OCI-LY1 (cell line): Measurements from ENCODE around the gene DRGX.

Experiments used
- H2AFZ ChIP-seq: fragments of 200-600 bp; sonication (generic), shearing (Covaris generic); 2 replicates; pipeline ENCODE4 v1.6.0; 2014; ENCODE audit warnings: antibody characterized with exemption, mild to moderate bottlenecking, low read length
- H3F3A ChIP-seq: fragments of 200-600 bp; sonication (generic), shearing (Covaris generic); 2 replicates; pipeline ENCODE4 v1.6.0; 2014; ENCODE audit warnings: mild to moderate bottlenecking, antibody characterized with exemption, low read length, moderate library complexity; ENCODE audit not compliant: insufficient read depth
- H3K27ac ChIP-seq: fragments of 200-600 bp; sonication (generic); 2 replicates; pipeline ENCODE4 v1.5.1; 2014; ENCODE audit warnings: low read length, mixed run types, mild to moderate bottlenecking, low read depth; ENCODE audit not compliant: poor library complexity, severe bottlenecking
- H3K27me3 ChIP-seq: fragments of 200-600 bp; sonication (generic); 2 replicates; pipeline ENCODE4 v1.6.0; 2014; ENCODE audit warnings: antibody characterized with exemption, mild to moderate bottlenecking, low read length, moderate library complexity; ENCODE audit not compliant: insufficient read depth
- H3K36me3 ChIP-seq: fragments of 200-600 bp; sonication (generic); 2 replicates; pipeline ENCODE4 v1.6.1; 2014; ENCODE audit warnings: mild to moderate bottlenecking, antibody characterized with exemption, low read length, moderate library complexity, mixed read lengths; ENCODE audit not compliant: insufficient read depth
- H3K4me1 ChIP-seq: fragments of 200-600 bp; sonication (generic); 2 replicates; pipeline ENCODE4 v1.5.1; 2014; ENCODE audit warnings: mild to moderate bottlenecking, low read length, moderate library complexity; ENCODE audit not compliant: insufficient read depth, severe bottlenecking
- H3K4me2 ChIP-seq: fragments of 200-600 bp; sonication (generic), shearing (Covaris generic); 2 replicates; pipeline ENCODE4 v1.6.1; 2014; ENCODE audit warnings: low read length
- H3K4me3 ChIP-seq: fragments of 200-600 bp; sonication (generic); 2 replicates; pipeline ENCODE4 v1.5.1; 2014; ENCODE audit warnings: low read length, low read depth, mild to moderate bottlenecking, mixed read lengths; ENCODE audit not compliant: poor library complexity, severe bottlenecking
- H3K79me2 ChIP-seq: fragments of 200-600 bp; shearing (Covaris generic); 2 replicates; pipeline ENCODE4 v1.6.1; 2016; ENCODE audit warnings: mixed run types, low read length, mixed read lengths; ENCODE audit not compliant: insufficient read depth
- H3K9ac ChIP-seq: fragments of 200-600 bp; sonication (generic), shearing (Covaris generic); 2 replicates; pipeline ENCODE4 v1.6.1; 2014; ENCODE audit warnings: mild to moderate bottlenecking, low read length, mixed read lengths
- H3K9me2 ChIP-seq: fragments of 200-600 bp; sonication (generic), shearing (Covaris generic); 2 replicates; pipeline ENCODE4 v1.6.1; 2014; ENCODE audit warnings: low read depth, mild to moderate bottlenecking, low read length, mixed read lengths
- H3K9me3 ChIP-seq: fragments of 200-600 bp; shearing (Covaris generic); 2 replicates; pipeline ENCODE4 v1.6.1; 2014; ENCODE audit warnings: low read length, mixed read lengths
- H4K20me1 ChIP-seq: fragments of 200-600 bp; sonication (generic), shearing (Covaris generic); 2 replicates; pipeline ENCODE4 v1.6.0; 2016; ENCODE audit warnings: mild to moderate bottlenecking, low read length; ENCODE audit not compliant: insufficient read depth
- CTCF ChIP-seq: fragments of 200-600 bp; sonication (generic), shearing (Covaris generic); IDR thresholded peaks from 2 replicates; pipeline ENCODE4 v1.5.1; 2017; ENCODE audit warnings: mild to moderate bottlenecking, antibody characterized with exemption, low read length, moderate library complexity, mixed read lengths
- EZH2 ChIP-seq: fragments of 200-600 bp; sonication (generic), shearing (Covaris generic); IDR thresholded peaks from 2 replicates; pipeline ENCODE4 v1.8.0; 2017; ENCODE audit warnings: borderline replicate concordance, mixed run types, mild to moderate bottlenecking, antibody characterized with exemption, low read length, moderate library complexity, mixed read lengths

DRGX gene

GRCh38 chr10:49332768-49333167 lies 63.1 kb downstream of the DRGX start:
- H3K4me2 ChIP-seq = no peak overlapping the region
- H4K20me1 ChIP-seq = no peaks in the 10 kb centered on the region
- no peak overlapping the region for H3K9ac ChIP-seq
- H3K79me2 ChIP-seq = no peaks in the 10 kb centered on the region
- no peaks in the 10 kb centered on the region for H3K36me3 ChIP-seq
- H3K4me1 ChIP-seq = no peaks in the 10 kb centered on the region
- H3F3A ChIP-seq = no peaks in the 10 kb centered on the region
- H3K4me3 ChIP-seq = no peak overlapping the region
- no peaks in the 10 kb centered on the region for H3K9me3 ChIP-seq
- H3K9me2 ChIP-seq = no peaks in the 10 kb centered on the region
- H3K27me3 ChIP-seq = no peaks in the 10 kb centered on the region
- TF ChIP-seq EZH2 (no peak), CTCF (no peak)
- H2AFZ ChIP-seq = no peak overlapping the region
- no peak overlapping the region for H3K27ac ChIP-seq

DNA sequence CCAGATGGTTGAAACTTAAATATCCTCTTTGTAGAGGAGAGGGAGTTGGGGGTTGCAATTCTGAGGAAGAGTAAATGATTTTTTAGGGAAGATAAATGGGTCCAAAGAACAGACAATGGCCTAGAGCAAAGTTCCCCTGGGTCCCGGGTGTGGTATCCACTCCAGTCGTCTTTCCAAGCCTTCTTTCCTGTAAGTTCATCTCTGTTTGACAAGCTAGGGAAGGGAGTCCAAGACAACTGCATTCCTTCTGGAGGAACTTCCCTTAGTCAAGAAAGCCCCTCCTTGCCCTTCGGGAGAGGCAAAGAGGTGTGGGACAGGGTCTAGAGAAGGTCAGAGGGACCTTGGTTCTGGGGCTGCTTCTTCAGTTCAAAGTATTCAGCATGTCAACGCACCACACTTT lies 63.6 kb downstream of the DRGX start:
- no peak for TF ChIP-seq EZH2
- Histone ChIP-seq H3K9me2 (no peaks in the 10 kb centered on the region), H2AFZ (no peak overlapping the region), H3K4me1 (no peaks in the 10 kb centered on the region), H3K36me3 (no peaks in the 10 kb centered on the region), H3K4me3 (no peak overlapping the region), H3K9me3 (no peaks in the 10 kb centered on the region), H3F3A (no peaks in the 10 kb centered on the region), H3K27ac (no peak overlapping the region), H3K4me2 (no peak overlapping the region), H4K20me1 (no peaks in the 10 kb centered on the region), H3K27me3 (no peaks in the 10 kb centered on the region), H3K79me2 (no peaks in the 10 kb centered on the region), H3K9ac (no peak overlapping the region)

DNA sequence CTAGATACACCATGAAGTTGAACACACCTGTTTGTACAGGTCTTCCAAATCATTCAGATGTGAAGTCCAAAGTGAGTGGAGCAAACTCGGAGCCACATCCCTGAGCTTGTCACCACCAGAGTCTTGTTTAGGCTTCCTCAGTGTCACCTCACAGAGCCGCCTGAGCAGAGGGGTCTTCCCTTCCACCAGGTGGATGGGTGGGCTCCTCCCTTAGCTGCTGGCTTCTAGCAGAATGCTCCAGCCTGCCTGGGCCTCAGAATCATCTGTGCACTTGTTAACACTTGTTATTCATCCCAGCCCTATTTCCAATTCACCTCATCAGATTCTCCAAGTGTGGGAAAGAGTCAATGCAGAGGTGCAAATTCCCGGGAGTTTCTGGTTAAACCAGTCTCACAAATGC lies 64.5 kb downstream of the DRGX start:
- H3K79me2 ChIP-seq = no peaks in the 10 kb centered on the region
- no peaks in the 10 kb centered on the region for H4K20me1 ChIP-seq
- H3K9ac ChIP-seq = no peak overlapping the region
- no peak overlapping the region for H2AFZ ChIP-seq
- H3K9me3 ChIP-seq = no peaks in the 10 kb centered on the region
- H3K4me1 ChIP-seq = no peaks in the 10 kb centered on the region
- H3F3A ChIP-seq = no peaks in the 10 kb centered on the region
- H3K4me2 ChIP-seq = no peak overlapping the region
- H3K9me2 ChIP-seq = no peaks in the 10 kb centered on the region
- no peaks in the 10 kb centered on the region for H3K36me3 ChIP-seq
- H3K27me3 ChIP-seq = no peaks in the 10 kb centered on the region
- H3K27ac ChIP-seq = no peak overlapping the region
- no peak for TF ChIP-seq EZH2
- TF ChIP-seq CTCF = no peak
- H3K4me3 ChIP-seq = no peak overlapping the region

DNA sequence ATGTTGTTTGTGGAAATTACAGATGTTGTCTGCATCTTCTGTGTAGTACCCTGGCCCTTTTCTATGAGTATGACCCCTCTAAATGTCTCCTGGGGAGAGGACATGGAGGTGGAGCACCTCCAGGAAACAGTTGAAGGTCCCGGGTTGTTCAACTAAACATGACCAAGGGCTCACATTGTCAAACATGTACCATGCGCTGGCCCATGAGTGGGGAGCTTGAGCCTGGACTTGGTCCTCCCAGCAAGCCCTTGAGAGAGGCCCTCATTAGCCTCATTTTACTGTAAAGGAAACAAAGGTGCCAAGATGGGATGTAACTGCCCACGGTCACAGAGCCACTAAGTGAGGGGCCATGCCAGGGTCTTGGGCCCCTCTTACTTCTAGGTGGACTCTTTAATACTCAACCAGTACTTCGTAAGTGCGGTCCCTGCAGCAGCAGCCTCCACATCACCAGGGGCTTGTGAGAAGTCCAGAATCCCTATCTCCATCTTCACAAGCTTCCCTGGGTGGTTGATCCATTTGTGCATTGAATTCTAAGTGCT lies 65.7 kb downstream of the DRGX start:
- H3K9me2 ChIP-seq = no peaks in the 10 kb centered on the region
- no peak overlapping the region for H3K4me2 ChIP-seq
- no peaks in the 10 kb centered on the region for H3K79me2 ChIP-seq
- H3K27ac ChIP-seq = no peak overlapping the region
- H3K9ac ChIP-seq = no peak overlapping the region
- H4K20me1 ChIP-seq = no peaks in the 10 kb centered on the region
- no peaks in the 10 kb centered on the region for H3K36me3 ChIP-seq
- no peak overlapping the region for H3K4me3 ChIP-seq
- no peaks in the 10 kb centered on the region for H3K4me1 ChIP-seq
- H3F3A ChIP-seq = no peaks in the 10 kb centered on the region
- no peaks in the 10 kb centered on the region for H3K27me3 ChIP-seq
- H2AFZ ChIP-seq = no peak overlapping the region
- no peaks in the 10 kb centered on the region for H3K9me3 ChIP-seq
- TF ChIP-seq CTCF = no peak
- TF ChIP-seq EZH2 = no peak
